ENCODE results near the gene MYO10. TPM values are rescaled to one million over a fixed set of nuclear protein-coding genes. Genes with fewer than 3 reads are reported as not detected.
A peak's percentile ranks its signal among the peaks of the same experiment; 100 is the strongest.

The MYO10 gene
- total RNA-seq, 2 donors from 2014 or later = 24.7 to 77.0 TPM

GRCh38 chr5:16862777-16863176, 73.3 kb downstream of the MYO10 start:
- intact Hi-C loops (cut with DNase I) = no loop called here
- H3K4me1 ChIP-seq (replicated peaks) = peaks cover 5% of the 10 kb centered on the region

GRCh38 chr5:16859346-16859745, 76.7 kb downstream of the MYO10 start:
- TF ChIP-seq POLR2AphosphoS5 (IDR thresholded peaks at IDR 0.05) = no peak
- no peaks in the 10 kb centered on the region for H3K27me3 ChIP-seq (replicated peaks; ENCODE audit: insufficient read depth)
- no peak for DNase-seq (ENCODE audit: low spot score)
- H3K36me3 ChIP-seq = no peaks in the 10 kb centered on the region
- H3K4me3 ChIP-seq = no peak overlapping the region
- H3K9me3 ChIP-seq = no peaks in the 10 kb centered on the region
- H3K4me1 ChIP-seq (replicated peaks) = peaks cover 5% of the 10 kb centered on the region
- H3K27ac ChIP-seq = no peak overlapping the region
- intact Hi-C loops (cut with DNase I) = no loop called here

More at GRCh38 chr5:16862777-16863176, 73.3 kb downstream of the MYO10 start:
- H3K4me3 ChIP-seq = no peak overlapping the region
- TF ChIP-seq CTCF (IDR thresholded peaks at IDR 0.05) (no peak), POLR2AphosphoS5 (IDR thresholded peaks at IDR 0.05) (no peak), POLR2A (IDR thresholded peaks at IDR 0.05) (no peak)
- H3K27ac ChIP-seq = no peak overlapping the region
- 81% methylated on average over 3 of the region's 3 CpGs for WGBS
- H3K27me3 ChIP-seq (replicated peaks; ENCODE audit: insufficient read depth) = no peaks in the 10 kb centered on the region
- H3K36me3 ChIP-seq = no peaks in the 10 kb centered on the region
- no peaks in the 10 kb centered on the region for H3K9me3 ChIP-seq
- DNase-seq (ENCODE audit: low spot score) = no peak

- no peaks in the 10 kb centered on the region for H3K36me3 ChIP-seq
- no peaks in the 10 kb centered on the region for H3K9me3 ChIP-seq
- H3K4me3 ChIP-seq = no peak overlapping the region
- H3K27me3 ChIP-seq (replicated peaks; ENCODE audit: insufficient read depth) = no peaks in the 10 kb centered on the region
- WGBS = 80% methylated on average over 6 of the region's 6 CpGs
- H3K27ac ChIP-seq = no peak overlapping the region
- intact Hi-C loops (cut with DNase I) = no loop called here
- H3K4me1 ChIP-seq (replicated peaks) = peaks cover 1% of the 10 kb centered on the region
- no peak for TF ChIP-seq CTCF (IDR thresholded peaks at IDR 0.05)
- no peak for TF ChIP-seq POLR2A (IDR thresholded peaks at IDR 0.05)
- no peak for TF ChIP-seq POLR2AphosphoS5 (IDR thresholded peaks at IDR 0.05)
- no peak for DNase-seq (ENCODE audit: low spot score)
Observed at GRCh38 chr5:16858151-16858550, 77.9 kb downstream of the MYO10 start.

- intact Hi-C loops (cut with DNase I) = no loop called here
- Histone ChIP-seq H3K9me3 (no peaks in the 10 kb centered on the region), H3K27ac (no peak overlapping the region), H3K4me1 (replicated peaks) (no peaks in the 10 kb centered on the region), H3K27me3 (replicated peaks; ENCODE audit: insufficient read depth) (no peaks in the 10 kb centered on the region), H3K36me3 (no peaks in the 10 kb centered on the region), H3K4me3 (no peak overlapping the region)
- DNase-seq (ENCODE audit: low spot score) = peak; percentile 20
- no peak for TF ChIP-seq POLR2A (IDR thresholded peaks at IDR 0.05)
- no peak for TF ChIP-seq POLR2AphosphoS5 (IDR thresholded peaks at IDR 0.05)
- no peak for TF ChIP-seq CTCF (IDR thresholded peaks at IDR 0.05)
- WGBS = 73% methylated on average over 4 of the region's 4 CpGs
Observed at GRCh38 chr5:16857635-16858034, 78.5 kb downstream of the MYO10 start.

GRCh38 chr5:16856531-16856930, 79.6 kb downstream of the MYO10 start:
- H3K4me1 ChIP-seq (replicated peaks) = no peaks in the 10 kb centered on the region
- H3K27ac ChIP-seq = no peak overlapping the region
- 83% methylated on average over 5 of the region's 5 CpGs for WGBS

More at GRCh38 chr5:16856531-16856930, 79.6 kb downstream of the MYO10 start:
- DNase-seq (ENCODE audit: low spot score) = no peak
- Histone ChIP-seq H3K9me3 (no peaks in the 10 kb centered on the region), H3K4me3 (no peak overlapping the region), H3K27me3 (replicated peaks; ENCODE audit: insufficient read depth) (no peaks in the 10 kb centered on the region), H3K36me3 (no peaks in the 10 kb centered on the region)
- no peak for TF ChIP-seq CTCF (IDR thresholded peaks at IDR 0.05)
- no peak for TF ChIP-seq POLR2A (IDR thresholded peaks at IDR 0.05)
- TF ChIP-seq POLR2AphosphoS5 (IDR thresholded peaks at IDR 0.05) = no peak
- intact Hi-C loops (cut with DNase I) = no loop called here
